Mucosa of descending colon (tissue), 3 donors: ENCODE measurements around the gene SLC6A12. TPM values are rescaled to one million over a fixed set of nuclear protein-coding genes. Genes with fewer than 3 reads are reported as not detected.
A peak's percentile ranks its signal among the peaks of the same experiment; 100 is the strongest.

Experiments used
- ATAC-seq: fragments of 200-7000 bp; cut with Tn5 transposase; one replicate; pipeline ENCODE4 v1.9.1; 2020; ENCODE audit warnings: mild to moderate bottlenecking, moderate library complexity
- DNase-seq, 3 donors: peaks; one replicate each; pipeline ENCODE4 v3.0.0-alpha.2; 2020
- H3K36me3 ChIP-seq: fragments of 200-600 bp; one replicate; pipeline ENCODE4 v1.8.0; 2021; ENCODE audit warnings: low read depth, mild to moderate bottlenecking
- H3K4me1 ChIP-seq: fragments of 200-600 bp; one replicate; pipeline ENCODE4 v1.8.0; 2021; ENCODE audit warnings: low read depth, mild to moderate bottlenecking
- H3K4me3 ChIP-seq: fragments of 200-600 bp; one replicate; pipeline ENCODE4 v1.8.0; 2021; ENCODE audit warnings: mild to moderate bottlenecking
- H3K9me3 ChIP-seq: fragments of 200-600 bp; one replicate; pipeline ENCODE4 v1.8.0; 2021; ENCODE audit warnings: mild to moderate bottlenecking
- CTCF ChIP-seq: fragments of 200-600 bp; IDR thresholded peaks from one replicate; pipeline ENCODE4 v1.8.0; 2022; ENCODE audit warnings: antibody characterized with exemption, mild to moderate bottlenecking
- intact Hi-C, 2 donors: fragments of 100-400 bp; cut with DNase I in 1 of 2; cut with micrococcal nuclease in 1 of 2; formaldehyde crosslinking; loops; one replicate each; pipeline versions ENCODE4 v1.11.0 to v1.11.1; 2022; cut with DNase I, micrococcal nuclease
- total RNA-seq, 3 donors: library from RNA; stranded (reverse); fragmentation: NEBNext Ultra II Directional in 2 of 3; extraction: Animal tissue kit (Norgen Biotek cat#: 25700) in 2 of 3; gene quantifications; one replicate each; pipeline versions ENCODE4 v1.2.1 to v1.2.4, GENCODE V29; 2021 to 2023
- donor health status: DM: no; HTN: no; CAD: no; lungs with moderate emphysema.
- donor health status: DM: no; HTN: no; CAD: no.
- donor health status: DM: no; HTN: yes; CAD: no.

Gene SLC6A12
- total RNA-seq, 3 donors from 2014 or later = 1.3 to 5.1 TPM; not detected in 1

GRCh38 chr12:153080-153746, 60.7 kb downstream of the SLC6A12 start:
- Histone ChIP-seq H3K36me3 (no peaks in the 10 kb centered on the region), H3K9me3 (no peaks in the 10 kb centered on the region), H3K4me3 (no peak overlapping the region), H3K4me1 (no peaks in the 10 kb centered on the region)
- TF ChIP-seq CTCF = peak; percentile 12
- intact Hi-C loops = no loop called here
- peak; percentile 73 to 80 (median 77) for DNase-seq
- ATAC-seq = peak; percentile 90

GRCh38 chr12:152440-152839, 61.5 kb downstream of the SLC6A12 start:
- Histone ChIP-seq H3K4me1 (no peaks in the 10 kb centered on the region), H3K36me3 (no peaks in the 10 kb centered on the region), H3K4me3 (no peak overlapping the region), H3K9me3 (no peaks in the 10 kb centered on the region)
- intact Hi-C loops = no loop called here
- ATAC-seq (peak; percentile 77), DNase-seq (no peak)
- TF ChIP-seq CTCF = no peak

GRCh38 chr12:151579-151978, 62.4 kb downstream of the SLC6A12 start:
- no peak for TF ChIP-seq CTCF
- H3K4me3 ChIP-seq = no peak overlapping the region
- ATAC-seq (no peak), DNase-seq (no peak)
- H3K36me3 ChIP-seq = no peaks in the 10 kb centered on the region
- intact Hi-C loops = no loop called here
- H3K9me3 ChIP-seq = no peaks in the 10 kb centered on the region
- no peaks in the 10 kb centered on the region for H3K4me1 ChIP-seq

GRCh38 chr12:148676-149416, 65.1 kb downstream of the SLC6A12 start:
- Histone ChIP-seq H3K36me3 (no peaks in the 10 kb centered on the region), H3K9me3 (no peaks in the 10 kb centered on the region), H3K4me3 (no peak overlapping the region), H3K4me1 (peaks cover 7% of the 10 kb centered on the region)
- ATAC-seq (no peak), DNase-seq (no peak)
- intact Hi-C loops = no loop called here
- no peak for TF ChIP-seq CTCF

- no peak for TF ChIP-seq CTCF
Measured at GRCh38 chr12:147242-147641, 66.7 kb downstream of the SLC6A12 start.

More at GRCh38 chr12:147242-147641, 66.7 kb downstream of the SLC6A12 start:
- intact Hi-C loops = no loop called here
- DNase-seq (no peak), ATAC-seq (no peak)
- Histone ChIP-seq H3K4me3 (no peak overlapping the region), H3K36me3 (no peaks in the 10 kb centered on the region), H3K9me3 (no peaks in the 10 kb centered on the region), H3K4me1 (peaks cover 10% of the 10 kb centered on the region)
